ENCODE data around the gene OR5B12.

GRCh38 chr11:58446294-58446693, 4.3 kb upstream of the OR5B12 start:
- TF ChIP-seq EZH2 (IDR thresholded peaks at IDR 0.05): no peak
- no peak for TF ChIP-seq POLR2AphosphoS5 (IDR thresholded peaks at IDR 0.05; ENCODE audit: borderline replicate concordance, low read depth, low read length)

Measured in SK-N-MC (cell line).